ENCODE results near the gene ANKDD1A. TPM values are rescaled to one million over a fixed set of nuclear protein-coding genes. Genes with fewer than 3 reads are reported as not detected.

Gene ANKDD1A
- total RNA-seq, 2 donors from 2014 or later, result 0.96 to 2.2 TPM

- no peak for DNase-seq (ENCODE audit: low spot score)
- H3K36me3 ChIP-seq, result peaks cover 76% of the 10 kb centered on the region
- H3K9me3 ChIP-seq, result no peaks in the 10 kb centered on the region
- H3K27ac ChIP-seq, result no peak overlapping the region
- no peak overlapping the region for H3K4me3 ChIP-seq
- no peaks in the 10 kb centered on the region for H3K27me3 ChIP-seq
- no peaks in the 10 kb centered on the region for H3K4me1 ChIP-seq
- TF ChIP-seq, protein P1, sequence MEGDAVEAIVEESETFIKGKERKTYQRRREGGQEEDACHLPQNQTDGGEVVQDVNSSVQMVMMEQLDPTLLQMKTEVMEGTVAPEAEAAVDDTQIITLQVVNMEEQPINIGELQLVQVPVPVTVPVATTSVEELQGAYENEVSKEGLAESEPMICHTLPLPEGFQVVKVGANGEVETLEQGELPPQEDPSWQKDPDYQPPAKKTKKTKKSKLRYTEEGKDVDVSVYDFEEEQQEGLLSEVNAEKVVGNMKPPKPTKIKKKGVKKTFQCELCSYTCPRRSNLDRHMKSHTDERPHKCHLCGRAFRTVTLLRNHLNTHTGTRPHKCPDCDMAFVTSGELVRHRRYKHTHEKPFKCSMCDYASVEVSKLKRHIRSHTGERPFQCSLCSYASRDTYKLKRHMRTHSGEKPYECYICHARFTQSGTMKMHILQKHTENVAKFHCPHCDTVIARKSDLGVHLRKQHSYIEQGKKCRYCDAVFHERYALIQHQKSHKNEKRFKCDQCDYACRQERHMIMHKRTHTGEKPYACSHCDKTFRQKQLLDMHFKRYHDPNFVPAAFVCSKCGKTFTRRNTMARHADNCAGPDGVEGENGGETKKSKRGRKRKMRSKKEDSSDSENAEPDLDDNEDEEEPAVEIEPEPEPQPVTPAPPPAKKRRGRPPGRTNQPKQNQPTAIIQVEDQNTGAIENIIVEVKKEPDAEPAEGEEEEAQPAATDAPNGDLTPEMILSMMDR (IDR thresholded peaks at IDR 0.05), result no peak
These were observed 47.4 kb downstream of the ANKDD1A start for GRCh38 chr15:64959128-64959527.

- TF ChIP-seq, protein P1 (IDR thresholded peaks at IDR 0.05), result no peak
- Histone ChIP-seq H3K36me3 (peaks cover 85% of the 10 kb centered on the region), H3K9me3 (no peaks in the 10 kb centered on the region), H3K4me1 (no peaks in the 10 kb centered on the region), H3K27ac (no peak overlapping the region), H3K27me3 (no peaks in the 10 kb centered on the region), H3K4me3 (no peak overlapping the region)
- DNase-seq (ENCODE audit: low spot score), result no peak
These were observed 48.5 kb downstream of the ANKDD1A start for GRCh38 chr15:64960153-64960552.

DNA sequence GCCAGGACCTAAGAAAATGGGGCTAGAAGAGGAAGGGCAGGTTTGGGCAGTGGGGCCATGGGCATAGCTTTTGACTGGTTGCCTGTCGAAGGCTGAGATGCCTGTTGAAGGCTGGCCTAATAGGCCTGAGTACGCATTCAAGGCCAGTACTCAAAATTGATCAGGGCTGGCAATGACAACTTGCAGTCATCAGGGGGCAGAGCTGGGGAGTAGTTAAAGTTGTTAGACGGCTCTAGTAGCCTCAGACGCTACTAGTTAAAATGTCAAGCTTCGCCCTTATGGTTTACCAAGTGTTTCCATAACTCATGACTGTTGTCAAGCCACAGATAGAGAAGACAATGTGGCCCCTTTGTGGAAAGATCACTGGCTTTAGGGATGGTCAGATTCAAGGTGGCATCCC lies 49.3 kb downstream of the ANKDD1A start:
- Histone ChIP-seq H3K4me3 (no peak overlapping the region), H3K27ac (no peak overlapping the region), H3K36me3 (peaks cover 84% of the 10 kb centered on the region), H3K4me1 (no peaks in the 10 kb centered on the region), H3K27me3 (no peaks in the 10 kb centered on the region), H3K9me3 (no peaks in the 10 kb centered on the region)
- no peak for DNase-seq (ENCODE audit: low spot score)
- TF ChIP-seq, protein P1 (IDR thresholded peaks at IDR 0.05), result no peak

GRCh38 chr15:64969401-64969800 lies 57.7 kb downstream of the ANKDD1A start:
- DNase-seq (ENCODE audit: low spot score), result no peak
- Histone ChIP-seq H3K27ac (no peak overlapping the region), H3K4me3 (no peak overlapping the region), H3K4me1 (no peaks in the 10 kb centered on the region), H3K36me3 (peaks cover 83% of the 10 kb centered on the region), H3K27me3 (no peaks in the 10 kb centered on the region), H3K9me3 (no peaks in the 10 kb centered on the region)
- TF ChIP-seq, protein P1 (IDR thresholded peaks at IDR 0.05), result no peak

GRCh38 chr15:64970698-64971097 lies 59.0 kb downstream of the ANKDD1A start:
- Histone ChIP-seq H3K27ac (no peak overlapping the region), H3K9me3 (no peaks in the 10 kb centered on the region), H3K4me1 (no peaks in the 10 kb centered on the region), H3K4me3 (no peak overlapping the region), H3K27me3 (no peaks in the 10 kb centered on the region), H3K36me3 (peaks cover 80% of the 10 kb centered on the region)
- TF ChIP-seq, protein P1 (IDR thresholded peaks at IDR 0.05), result no peak
- no peak for DNase-seq (ENCODE audit: low spot score)

- Histone ChIP-seq H3K4me1 (no peaks in the 10 kb centered on the region), H3K9me3 (no peaks in the 10 kb centered on the region), H3K36me3 (peaks cover 74% of the 10 kb centered on the region), H3K27ac (no peak overlapping the region), H3K27me3 (no peaks in the 10 kb centered on the region), H3K4me3 (no peak overlapping the region)
- no peak for DNase-seq (ENCODE audit: low spot score)
- TF ChIP-seq, protein P1 (IDR thresholded peaks at IDR 0.05), result no peak
These were observed 63.7 kb downstream of the ANKDD1A start for GRCh38 chr15:64975390-64975789.
